Right lobe of liver (tissue), 6 donors: ENCODE measurements around the gene HPS6. TPM values are rescaled to one million over a fixed set of nuclear protein-coding genes. Genes with fewer than 3 reads are reported as not detected.

Experiments
- ATAC-seq, 4 donors: fragments of 200-7000 bp; cut with Tn5 transposase; one replicate each; pipeline ENCODE4 v1.9.1; 2020; ENCODE audit warnings: mild to moderate bottlenecking in 4 of 4, moderate library complexity in 4 of 4
- DNase-seq, 3 donors: peaks; one replicate each; pipeline ENCODE4 v3.0.0-alpha.2; 2020
- H3K27ac ChIP-seq, 3 donors: fragments of 200-600 bp; one replicate each; pipeline ENCODE4 v1.8.0; 2022
- H3K27me3 ChIP-seq, 2 donors: fragments of 200-600 bp; one replicate each; pipeline ENCODE4 v1.8.0; 2022
- H3K36me3 ChIP-seq, 4 donors: fragments of 200-600 bp; sonication (generic) in 1 of 4; one replicate each; pipeline versions ENCODE4 v1.5.1 to v1.8.0; 2017 to 2022; ENCODE audit warnings: control low read depth in 1 of 4
- H3K4me1 ChIP-seq, 4 donors: fragments of 200-600 bp; sonication (generic) in 1 of 4; one replicate each; pipeline versions ENCODE4 v1.5.1 to v1.8.0; 2017 to 2022; ENCODE audit warnings: control low read depth in 1 of 4
- H3K4me3 ChIP-seq, 3 donors: fragments of 200-600 bp; one replicate each; pipeline ENCODE4 v1.8.0; 2022
- H3K9me3 ChIP-seq, 4 donors: fragments of 200-600 bp; sonication (generic) in 1 of 4; one replicate each; pipeline versions ENCODE4 v1.5.1 to v1.8.0; 2017 to 2022; ENCODE audit warnings: control low read depth in 1 of 4
- CTCF ChIP-seq, 4 donors: fragments of 200-600 bp in 3 of 4; fragments of 450-650 bp in 1 of 4; IDR thresholded peaks; one replicate each; pipeline versions ENCODE4 v1.5.1 to v1.8.0; 2016 to 2022; ENCODE audit warnings: antibody characterized with exemption in 4 of 4, mild to moderate bottlenecking in 2 of 4
- POLR2A ChIP-seq: fragments of 450-650 bp; IDR thresholded peaks from one replicate; pipeline ENCODE4 v1.6.1; 2017; ENCODE audit warnings: antibody characterized with exemption, mild to moderate bottlenecking
- WGBS: methylation state at CpG from one replicate; pipeline ENCODE4 v1.1.6; 2018; ENCODE audit warnings: low coverage, low lambda C conversion rate; ENCODE audit not compliant: insufficient coverage; ENCODE audit errors: missing lambda C conversion rate; 5-methylcytosine and 5-hydroxymethylcytosine counted together
- intact Hi-C, 2 donors: fragments of 100-400 bp; cut with DNase I; formaldehyde crosslinking; loops; one replicate each; pipeline versions ENCODE4 v1.11.2 to v1.14.1; 2022
- total RNA-seq, 6 experiments: library from RNA; depleted of rRNA in 2 of 6; stranded (reverse); fragments of >200 nt in 2 of 6; fragmentation: NEBNext Ultra II Directional in 3 of 6; extraction: Animal tissue kit (Norgen Biotek cat#: 25700) in 3 of 6; gene quantifications; one replicate each; pipeline versions ENCODE4 v1.1.0 to v1.2.4, GENCODE V29; 2016 to 2023
- donor health status: DM: no; HTN: yes; CAD: no.
- donor health status: DM: no; HTN: no; CAD: no.
- donor health status: DM: no; HTN: no; CAD: no.
- donor health status: DM: no; HTN: yes; CAD: no.
- donor health status: DM: no; HTN: yes; CAD: no.

The HPS6 gene
- total RNA-seq, 6 experiments from 2014 or later = 6.6 to 11.7 (median 8.4) TPM

GRCh38 chr10:102072673-102073527 lies 7.8 kb downstream of the HPS6 start:
- Histone ChIP-seq H3K27me3 (no peaks in the 10 kb centered on the region), H3K27ac (no peak overlapping the region), H3K9me3 (no peaks in the 10 kb centered on the region), H3K36me3 (no peaks in the 10 kb centered on the region), H3K4me1 (no peaks in the 10 kb centered on the region), H3K4me3 (no peak overlapping the region)
- DNase-seq = peak; percentile 66 to 81 (median 73)
- peak; percentile 95 to 99 (median 96) for ATAC-seq
- 67% methylated on average over 4 of the region's 4 CpGs for WGBS
- no peak for TF ChIP-seq POLR2A
- peak; percentile 80 to 96 (median 91) for TF ChIP-seq CTCF (IDR thresholded peaks at IDR 0.05)
- intact Hi-C loops = loop anchor here in 1 of 2 donors (10.0 kb wide), 1 partner anchor 228 kb away; the partner anchor contains the start of gene KCNIP2

- Histone ChIP-seq H3K36me3 (no peaks in the 10 kb centered on the region), H3K27me3 (no peaks in the 10 kb centered on the region), H3K9me3 (no peaks in the 10 kb centered on the region), H3K4me1 (no peaks in the 10 kb centered on the region), H3K27ac (no peak overlapping the region), H3K4me3 (no peak overlapping the region)
- DNase-seq (no peak), ATAC-seq (no peak)
- intact Hi-C loops = no loop called here
- TF ChIP-seq CTCF (IDR thresholded peaks at IDR 0.05) = no peak
- TF ChIP-seq POLR2A = no peak
- 94% methylated on average over 3 of the region's 3 CpGs for WGBS
These were observed 18.4 kb downstream of the HPS6 start for GRCh38 chr10:102083541-102083940.

- DNase-seq = no peak
- intact Hi-C loops = no loop called here
- TF ChIP-seq CTCF (IDR thresholded peaks at IDR 0.05) = no peak
- TF ChIP-seq POLR2A = no peak
These were observed 20.2 kb downstream of the HPS6 start for GRCh38 chr10:102085336-102085735.

GRCh38 chr10:102086196-102086595 lies 21.0 kb downstream of the HPS6 start:
- H3K27me3 ChIP-seq = no peaks in the 10 kb centered on the region
- no peaks in the 10 kb centered on the region for H3K36me3 ChIP-seq
- no peak for DNase-seq
- H3K4me3 ChIP-seq = no peak overlapping the region
- TF ChIP-seq CTCF (IDR thresholded peaks at IDR 0.05) = no peak
- no peak for TF ChIP-seq POLR2A
- H3K4me1 ChIP-seq = no peaks in the 10 kb centered on the region
- H3K9me3 ChIP-seq = no peaks in the 10 kb centered on the region
- no peak for ATAC-seq
- 71% methylated on average over 4 of the region's 8 CpGs for WGBS
- intact Hi-C loops = no loop called here
- no peak overlapping the region for H3K27ac ChIP-seq

More at GRCh38 chr10:102085336-102085735, 20.2 kb downstream of the HPS6 start:
- H3K9me3 ChIP-seq = no peaks in the 10 kb centered on the region
- H3K27me3 ChIP-seq = no peaks in the 10 kb centered on the region
- WGBS = 57% methylated on average over 3 of the region's 3 CpGs
- no peaks in the 10 kb centered on the region for H3K36me3 ChIP-seq
- ATAC-seq = no peak
- H3K4me1 ChIP-seq = no peaks in the 10 kb centered on the region
- H3K4me3 ChIP-seq = no peak overlapping the region
- no peak overlapping the region for H3K27ac ChIP-seq
